ENCODE measurements around the gene PGM3. TPM values are rescaled to one million over a fixed set of nuclear protein-coding genes. Genes with fewer than 3 reads are reported as not detected.

The PGM3 gene
- polyA plus RNA-seq, 1 of the 3 experiments (the other 2 are of a cell fraction) = 24.2 TPM

DNA sequence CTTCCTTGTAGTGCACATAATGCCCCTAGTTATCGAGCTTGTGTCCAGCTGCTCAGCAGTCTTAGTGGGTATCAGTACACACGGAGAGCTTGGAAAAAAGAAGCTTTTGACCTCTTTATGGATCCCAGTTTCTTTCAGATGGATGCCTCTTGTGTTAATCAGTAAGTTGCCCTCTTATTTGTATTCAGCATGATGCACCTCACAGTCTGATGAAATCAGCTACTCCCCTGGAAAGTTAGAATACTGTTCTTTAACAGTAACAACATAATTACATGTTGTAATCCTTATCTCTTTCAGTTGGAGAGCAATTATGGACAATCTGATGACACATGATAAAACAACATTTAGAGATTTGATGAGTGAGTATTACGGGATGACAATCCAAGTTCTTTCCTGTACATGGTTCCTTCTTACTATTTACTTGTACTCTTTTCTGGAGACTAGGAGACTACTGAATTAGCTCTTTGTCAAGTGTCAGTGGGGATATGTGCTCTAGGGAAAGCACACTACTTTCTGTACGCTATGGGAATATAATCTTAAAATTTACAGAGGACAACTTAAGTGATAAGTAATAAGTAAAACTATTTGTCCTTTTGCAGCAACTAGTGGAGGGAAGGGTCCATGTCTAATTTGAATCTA is 39.1 kb downstream of the PGM3 start:
- Histone ChIP-seq H3K9ac (no peak overlapping the region), H3K4me1 (ENCODE audit: control insufficient read depth in 1 of 2, insufficient read depth in 2 of 2, low read depth in 1 of 2, low read length in 1 of 2) (peaks cover 0 to 2% of the 10 kb centered on the region in 2 experiments; a peak in 1 of 4 replicates), H3F3A (replicated peaks; ENCODE audit: insufficient read depth) (no peaks in the 10 kb centered on the region), H3K9me2 (no peaks in the 10 kb centered on the region), H3K4me3 (ENCODE audit: low read depth in 2 of 2, low read length in 1 of 2) (no peak overlapping the region), H3K36me3 (replicated peaks in 1 of 2; ENCODE audit: control insufficient read depth in 1 of 2, insufficient read depth in 2 of 2, low read length in 1 of 2) (peaks cover 6 to 42% of the 10 kb centered on the region in 2 experiments), H3K79me2 (ENCODE audit: insufficient read depth) (no peaks in the 10 kb centered on the region), H3K27me3 (ENCODE audit: insufficient read depth) (no peaks in the 10 kb centered on the region), H3K9me3 (no peaks in the 10 kb centered on the region), H3K4me2 (no peak overlapping the region), H3K27ac (ENCODE audit: low read depth in 2 of 2, low read length in 1 of 2) (no peak overlapping the region), H4K20me1 (ENCODE audit: insufficient read depth) (no peaks in the 10 kb centered on the region), H2AFZ (ENCODE audit: low read depth) (no peak overlapping the region)
- ChIA-PET POLR2A (no interaction called here), CTCF (interaction anchor here (0.8 kb wide), 1 partner anchor 87 kb away, joined by 3 read pairs; the partner anchor contains the start of gene DOP1A)
- TF ChIP-seq ELF1 (IDR thresholded peaks at IDR 0.05) (no peak), TEAD4 (IDR thresholded peaks at IDR 0.05; ENCODE audit: borderline replicate concordance, insufficient read depth) (no peak), RXRA (IDR thresholded peaks at IDR 0.05; ENCODE audit: borderline replicate concordance, low read depth) (no peak), MEF2A (IDR thresholded peaks at IDR 0.05; ENCODE audit: borderline replicate concordance, low read depth) (no peak), TAF1 (IDR thresholded peaks at IDR 0.05; ENCODE audit: borderline replicate concordance, low read depth, low read length) (no peak), FOXJ3 (CRISPR knock-in tag; IDR thresholded peaks at IDR 0.05) (no peak), MXI1 (IDR thresholded peaks at IDR 0.05; ENCODE audit: low read depth, low read length) (no peak), TCF12 (IDR thresholded peaks at IDR 0.05) (no peak), FOXM1 (IDR thresholded peaks at IDR 0.05; ENCODE audit: low read depth) (no peak), NFIC (IDR thresholded peaks at IDR 0.05; ENCODE audit: borderline replicate concordance) (no peak), SIN3A (IDR thresholded peaks at IDR 0.05; ENCODE audit: borderline replicate concordance, low read depth, low read length) (no peak), FOSL2 (IDR thresholded peaks at IDR 0.05; ENCODE audit: borderline replicate concordance, low read depth) (no peak), CHD2 (IDR thresholded peaks at IDR 0.05; ENCODE audit: low read length, partially characterized antibody) (no peak), POLR2AphosphoS5 (IDR thresholded peaks at IDR 0.05; ENCODE audit: low read depth, low read length) (no peak), SMC3 (IDR thresholded peaks at IDR 0.05; ENCODE audit: low read depth, low read length) (no peak), GATA2 (CRISPR knock-in tag; IDR thresholded peaks at IDR 0.05) (no peak), GABPA (IDR thresholded peaks at IDR 0.05; ENCODE audit: low read depth) (no peak)
- TF ChIP-seq, protein P1, sequence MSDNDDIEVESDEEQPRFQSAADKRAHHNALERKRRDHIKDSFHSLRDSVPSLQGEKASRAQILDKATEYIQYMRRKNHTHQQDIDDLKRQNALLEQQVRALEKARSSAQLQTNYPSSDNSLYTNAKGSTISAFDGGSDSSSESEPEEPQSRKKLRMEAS (IDR thresholded peaks at IDR 0.05; ENCODE audit: low read depth) = no peak
- TF ChIP-seq, protein P2, sequence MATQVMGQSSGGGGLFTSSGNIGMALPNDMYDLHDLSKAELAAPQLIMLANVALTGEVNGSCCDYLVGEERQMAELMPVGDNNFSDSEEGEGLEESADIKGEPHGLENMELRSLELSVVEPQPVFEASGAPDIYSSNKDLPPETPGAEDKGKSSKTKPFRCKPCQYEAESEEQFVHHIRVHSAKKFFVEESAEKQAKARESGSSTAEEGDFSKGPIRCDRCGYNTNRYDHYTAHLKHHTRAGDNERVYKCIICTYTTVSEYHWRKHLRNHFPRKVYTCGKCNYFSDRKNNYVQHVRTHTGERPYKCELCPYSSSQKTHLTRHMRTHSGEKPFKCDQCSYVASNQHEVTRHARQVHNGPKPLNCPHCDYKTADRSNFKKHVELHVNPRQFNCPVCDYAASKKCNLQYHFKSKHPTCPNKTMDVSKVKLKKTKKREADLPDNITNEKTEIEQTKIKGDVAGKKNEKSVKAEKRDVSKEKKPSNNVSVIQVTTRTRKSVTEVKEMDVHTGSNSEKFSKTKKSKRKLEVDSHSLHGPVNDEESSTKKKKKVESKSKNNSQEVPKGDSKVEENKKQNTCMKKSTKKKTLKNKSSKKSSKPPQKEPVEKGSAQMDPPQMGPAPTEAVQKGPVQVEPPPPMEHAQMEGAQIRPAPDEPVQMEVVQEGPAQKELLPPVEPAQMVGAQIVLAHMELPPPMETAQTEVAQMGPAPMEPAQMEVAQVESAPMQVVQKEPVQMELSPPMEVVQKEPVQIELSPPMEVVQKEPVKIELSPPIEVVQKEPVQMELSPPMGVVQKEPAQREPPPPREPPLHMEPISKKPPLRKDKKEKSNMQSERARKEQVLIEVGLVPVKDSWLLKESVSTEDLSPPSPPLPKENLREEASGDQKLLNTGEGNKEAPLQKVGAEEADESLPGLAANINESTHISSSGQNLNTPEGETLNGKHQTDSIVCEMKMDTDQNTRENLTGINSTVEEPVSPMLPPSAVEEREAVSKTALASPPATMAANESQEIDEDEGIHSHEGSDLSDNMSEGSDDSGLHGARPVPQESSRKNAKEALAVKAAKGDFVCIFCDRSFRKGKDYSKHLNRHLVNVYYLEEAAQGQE (IDR thresholded peaks at IDR 0.05; ENCODE audit: low read depth, low read length) = no peak
- TF ChIP-seq, protein P3, sequence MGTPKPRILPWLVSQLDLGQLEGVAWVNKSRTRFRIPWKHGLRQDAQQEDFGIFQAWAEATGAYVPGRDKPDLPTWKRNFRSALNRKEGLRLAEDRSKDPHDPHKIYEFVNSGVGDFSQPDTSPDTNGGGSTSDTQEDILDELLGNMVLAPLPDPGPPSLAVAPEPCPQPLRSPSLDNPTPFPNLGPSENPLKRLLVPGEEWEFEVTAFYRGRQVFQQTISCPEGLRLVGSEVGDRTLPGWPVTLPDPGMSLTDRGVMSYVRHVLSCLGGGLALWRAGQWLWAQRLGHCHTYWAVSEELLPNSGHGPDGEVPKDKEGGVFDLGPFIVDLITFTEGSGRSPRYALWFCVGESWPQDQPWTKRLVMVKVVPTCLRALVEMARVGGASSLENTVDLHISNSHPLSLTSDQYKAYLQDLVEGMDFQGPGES (IDR thresholded peaks at IDR 0.05; ENCODE audit: low read depth, low read length) = no peak
- no peak for DNase-seq
- 83% methylated on average over 4 of the region's 4 CpGs for WGBS (ENCODE audit: low lambda C conversion rate)
